Nucleus accumbens (tissue), 56 donors: Measurements from ENCODE around the gene HCN2.

ENCODE experiments used
- DNase-seq, 56 donors: peaks; one replicate each; lab custom pipeline; 2025; lab: John Stamatoyannopoulos, UW

HCN2 gene

GRCh38 chr19:570937-571565 lies 18.6 kb upstream of the HCN2 start:
- peak in 1 of 56 donors; percentile 16 for DNase-seq

GRCh38 chr19:571566-571974 lies 18.1 kb upstream of the HCN2 start:
- DNase-seq: no peak

DNA sequence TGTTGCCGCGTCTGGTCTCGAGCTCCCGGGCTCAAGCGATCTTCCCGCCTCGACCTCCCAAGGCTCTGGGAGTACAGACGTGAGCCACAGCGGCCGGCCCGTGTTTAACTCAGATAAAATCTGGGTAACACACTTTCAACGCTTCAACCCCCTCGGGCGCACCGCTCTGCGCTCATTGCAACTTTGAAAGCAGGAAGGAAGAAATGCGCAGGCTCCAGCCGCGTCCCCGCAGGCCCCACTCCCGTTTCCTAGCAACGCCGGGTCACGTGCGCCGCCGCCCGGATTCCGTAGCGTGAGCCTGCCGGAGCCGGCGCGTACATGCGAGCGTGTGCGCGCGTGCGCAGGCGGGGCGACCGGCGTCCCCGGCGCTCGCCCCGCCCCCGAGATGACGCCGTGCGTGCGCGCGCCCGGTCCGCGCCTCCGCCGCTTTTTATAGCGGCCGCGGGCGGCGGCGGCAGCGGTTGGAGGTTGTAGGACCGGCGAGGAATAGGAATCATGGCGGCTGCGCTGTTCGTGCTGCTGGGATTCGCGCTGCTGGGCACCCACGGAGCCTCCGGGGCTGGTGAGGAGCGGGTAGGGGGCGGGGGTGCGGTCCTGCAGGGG lies 17.4 kb upstream of the HCN2 start, which contains the start of gene BSG:
Gene BSG (plus strand): TSS at position 457 of the 603 bp plus-strand sequence. CDS start 39 bp downstream, at position 496.
- DNase-seq: peak; percentile 58 to 98 (median 94)

DNA sequence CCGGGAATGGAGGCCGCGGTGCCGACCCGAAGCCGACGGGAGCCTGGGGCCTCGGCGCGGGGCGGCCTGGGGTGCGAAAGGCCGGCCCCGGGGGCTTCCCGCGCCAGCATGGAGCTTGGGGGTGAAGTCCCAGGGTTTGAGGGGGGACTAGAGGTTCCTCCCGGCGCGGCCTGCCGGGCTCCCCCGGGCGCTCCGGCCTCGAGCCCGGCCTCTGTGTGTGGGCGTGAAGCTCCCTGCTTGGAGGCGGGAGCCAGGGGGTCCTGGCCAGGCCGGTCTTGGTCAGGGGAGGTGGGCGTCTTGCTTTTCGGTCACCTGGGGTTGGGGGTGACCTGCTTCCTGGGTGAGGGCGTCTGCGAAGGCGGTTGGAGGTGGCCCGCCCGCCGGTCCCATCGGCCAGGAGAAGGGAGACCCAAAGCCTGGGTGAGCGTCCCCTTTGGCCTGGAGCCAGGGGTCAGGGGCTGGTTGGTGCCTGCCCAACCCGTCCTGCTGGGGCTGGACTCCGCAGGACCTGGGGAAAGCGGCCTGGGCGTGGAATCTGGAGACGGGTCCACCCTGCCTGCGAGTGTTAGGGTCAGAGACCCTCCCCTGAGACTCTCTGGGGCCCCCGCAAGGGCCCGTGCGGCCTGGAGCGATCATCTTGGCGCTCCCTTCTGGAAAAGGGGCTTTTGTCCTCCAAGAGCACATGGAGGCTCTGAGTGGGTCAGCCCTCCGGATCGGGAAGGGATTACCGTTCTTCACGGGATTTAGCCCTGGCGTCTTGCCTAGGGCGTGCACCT lies 16.8 kb upstream of the HCN2 start:
- peak in 12 of 56 donors; percentile 20 to 67 (median 49) for DNase-seq

DNA sequence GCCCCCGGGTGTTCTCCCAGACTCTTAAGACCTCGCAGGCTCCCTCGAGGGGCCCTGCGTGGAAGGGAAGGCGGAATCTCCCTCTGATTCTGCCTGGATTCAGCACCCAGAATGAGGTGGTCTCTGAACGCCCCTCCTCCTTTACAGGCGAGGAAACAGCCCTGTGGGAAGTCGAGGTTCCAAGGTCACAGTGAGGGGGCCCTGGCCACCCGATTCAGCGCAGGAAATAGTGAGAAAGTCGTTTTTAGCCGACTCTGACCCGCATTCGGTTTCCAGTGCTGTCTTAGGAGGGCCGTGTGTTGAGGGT lies 16.2 kb upstream of the HCN2 start:
- DNase-seq: no peak

DNA sequence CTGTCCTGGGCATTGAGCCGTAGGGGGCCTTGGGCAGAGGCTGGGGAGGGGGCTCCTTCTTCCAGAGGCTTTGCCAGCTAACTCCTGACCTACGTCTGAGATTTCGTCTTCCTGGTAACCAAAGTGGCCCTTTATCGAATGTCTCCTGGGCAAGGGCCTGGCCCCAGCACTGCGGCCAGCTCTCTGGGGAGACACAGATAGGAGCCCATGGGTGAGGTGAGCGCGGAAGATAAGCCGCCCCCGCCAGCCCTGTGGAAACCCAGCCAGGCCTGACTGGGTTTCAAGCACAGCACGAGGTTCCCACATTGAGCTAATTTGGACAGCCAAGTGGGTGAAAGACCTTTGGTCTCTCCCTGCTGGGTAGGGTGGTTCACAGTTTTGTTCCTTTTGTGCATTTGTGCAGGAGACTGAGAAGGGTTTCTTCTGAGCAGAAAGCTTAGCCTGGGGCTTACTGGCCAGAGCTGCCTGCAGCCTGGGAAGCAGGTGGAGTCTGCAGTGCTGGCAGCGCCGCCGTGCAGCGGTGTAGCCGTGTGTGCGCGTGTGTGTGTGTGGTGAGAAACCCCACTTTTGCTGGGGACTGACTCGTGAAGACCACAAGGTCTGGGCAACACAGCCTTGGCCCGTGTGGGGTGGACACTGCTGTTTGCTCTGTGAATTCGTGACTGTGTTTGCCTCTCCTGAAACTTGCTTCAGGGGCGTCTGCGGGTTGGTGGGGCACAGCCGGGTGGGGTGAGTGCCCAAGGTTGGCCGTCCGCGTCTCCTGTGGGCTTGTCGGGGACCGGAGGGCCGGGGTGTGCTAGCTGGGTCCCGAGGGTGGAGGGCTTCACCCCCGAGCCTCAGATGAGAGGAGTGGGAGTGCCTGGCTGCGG lies 14.8 kb upstream of the HCN2 start:
- DNase-seq: peak in 25 of 56 donors; percentile 20 to 70 (median 40)

DNA sequence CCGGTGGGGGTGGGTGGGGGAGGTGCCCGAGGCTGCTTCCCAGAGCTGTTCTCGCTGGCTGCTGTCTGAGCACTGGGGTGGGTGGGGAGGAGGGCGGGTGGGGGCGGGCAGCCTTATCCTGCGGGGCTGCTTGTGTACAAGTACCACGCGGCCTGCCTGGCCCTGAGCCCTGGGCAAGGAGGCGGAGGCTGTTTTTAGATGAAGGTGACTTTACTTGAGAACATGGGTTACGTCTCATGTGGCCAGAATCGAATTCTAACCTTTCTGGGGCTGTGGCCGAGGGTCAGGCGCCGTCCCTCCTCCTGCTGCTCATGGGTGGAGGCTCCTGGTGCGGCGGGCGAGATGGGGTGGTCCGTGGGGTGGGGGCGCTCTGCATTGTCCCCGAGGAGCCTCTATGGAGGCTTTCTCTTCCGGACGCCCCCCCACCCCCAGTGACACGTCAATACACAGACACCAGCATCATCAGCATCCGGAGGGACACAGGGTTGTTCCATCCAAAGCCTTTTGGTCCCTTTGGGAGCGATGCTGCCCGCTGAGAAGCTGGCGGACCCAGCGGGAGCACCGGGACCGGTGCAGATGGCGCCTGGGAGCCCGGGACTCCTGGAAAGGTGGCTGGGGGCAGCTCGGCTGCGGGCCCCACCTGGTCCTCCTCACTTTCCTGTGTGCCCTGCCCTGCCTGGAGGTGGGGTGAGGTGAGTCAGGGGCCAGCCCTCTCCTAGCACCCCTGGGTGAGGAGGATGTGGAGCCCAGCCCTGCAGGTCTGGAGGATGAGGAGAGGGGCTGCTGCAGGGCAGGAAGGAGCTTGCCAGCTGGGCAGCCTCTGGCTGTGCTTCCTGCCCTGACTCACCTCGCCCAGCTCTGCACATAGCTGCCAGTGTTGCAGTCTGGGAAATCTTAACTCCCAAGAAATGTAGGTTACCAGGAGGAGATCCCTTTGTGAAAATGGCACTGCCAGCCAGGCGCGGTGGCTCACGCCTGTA lies 13.9 kb upstream of the HCN2 start:
- DNase-seq: peak in 32 of 56 donors; percentile 10 to 72 (median 40)

DNA sequence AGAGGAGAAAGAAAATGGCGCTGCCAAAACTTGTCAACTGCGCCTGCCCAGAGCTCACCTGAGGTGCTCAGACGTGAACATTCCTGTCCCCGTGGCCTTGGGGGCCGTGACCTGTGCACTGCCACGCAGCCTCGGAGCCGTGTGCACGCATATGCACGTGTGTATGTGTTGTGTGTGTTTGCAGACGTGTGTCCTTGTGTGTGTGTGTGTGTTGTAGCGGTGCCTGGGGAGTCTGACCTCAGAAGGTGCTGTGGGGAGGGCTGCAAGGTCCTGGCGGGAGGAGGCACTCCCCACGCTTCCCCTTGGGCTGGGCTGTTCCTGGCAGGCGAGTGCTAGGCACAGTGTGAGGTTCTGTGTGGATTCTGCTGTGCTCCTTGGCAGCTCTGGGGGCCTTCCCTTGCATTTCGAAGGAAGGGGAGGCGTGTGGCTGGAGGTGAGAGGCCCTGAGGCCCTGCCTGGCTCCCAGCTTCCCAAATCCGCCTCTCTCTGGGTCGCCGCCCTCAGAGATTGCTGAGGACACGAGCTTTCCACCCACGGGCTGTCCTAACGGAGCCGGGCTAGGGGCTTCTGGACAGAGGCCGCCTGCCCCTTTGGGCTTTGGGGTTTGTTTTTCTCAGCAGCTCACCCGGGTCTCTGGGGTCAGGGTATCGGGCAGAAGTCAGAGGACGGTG lies 12.8 kb upstream of the HCN2 start:
- DNase-seq: no peak

DNA sequence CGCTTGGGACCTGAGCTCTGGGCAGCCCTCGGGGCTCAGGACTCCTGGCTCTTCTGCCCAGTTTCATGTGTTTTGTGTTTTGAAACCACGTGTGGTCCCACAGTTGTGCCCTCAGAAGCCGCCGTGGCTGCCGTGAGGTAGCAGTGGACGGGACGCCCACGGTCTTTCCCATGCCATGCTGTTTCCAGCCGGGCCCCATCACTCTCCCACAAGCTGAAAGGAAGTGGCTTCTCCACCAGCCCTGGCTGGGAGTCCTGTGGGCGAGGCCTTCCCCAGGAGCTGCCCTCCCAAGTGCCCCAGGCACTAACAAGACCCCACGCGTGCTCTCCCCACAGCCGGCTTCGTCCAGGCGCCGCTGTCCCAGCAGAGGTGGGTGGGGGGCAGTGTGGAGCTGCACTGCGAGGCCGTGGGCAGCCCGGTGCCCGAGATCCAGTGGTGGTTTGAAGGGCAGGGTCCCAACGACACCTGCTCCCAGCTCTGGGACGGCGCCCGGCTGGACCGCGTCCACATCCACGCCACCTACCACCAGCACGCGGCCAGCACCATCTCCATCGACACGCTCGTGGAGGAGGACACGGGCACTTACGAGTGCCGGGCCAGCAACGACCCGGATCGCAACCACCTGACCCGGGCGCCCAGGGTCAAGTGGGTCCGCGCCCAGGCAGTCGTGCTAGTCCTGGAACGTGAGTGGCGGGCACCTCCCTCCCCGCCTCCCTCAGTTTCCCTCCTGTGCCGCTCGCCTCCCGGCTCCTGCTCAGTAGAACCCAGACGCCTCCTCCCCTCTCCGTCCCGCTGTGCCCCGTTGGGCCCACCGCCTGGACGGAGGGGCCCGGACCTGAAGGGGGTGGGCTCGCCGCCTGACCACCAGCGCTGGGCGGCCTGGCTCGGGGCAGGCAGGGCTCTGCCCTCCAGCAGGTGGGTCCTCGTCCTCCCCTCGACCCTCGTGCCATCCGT lies 12.0 kb upstream of the HCN2 start:
- DNase-seq: no peak

DNA sequence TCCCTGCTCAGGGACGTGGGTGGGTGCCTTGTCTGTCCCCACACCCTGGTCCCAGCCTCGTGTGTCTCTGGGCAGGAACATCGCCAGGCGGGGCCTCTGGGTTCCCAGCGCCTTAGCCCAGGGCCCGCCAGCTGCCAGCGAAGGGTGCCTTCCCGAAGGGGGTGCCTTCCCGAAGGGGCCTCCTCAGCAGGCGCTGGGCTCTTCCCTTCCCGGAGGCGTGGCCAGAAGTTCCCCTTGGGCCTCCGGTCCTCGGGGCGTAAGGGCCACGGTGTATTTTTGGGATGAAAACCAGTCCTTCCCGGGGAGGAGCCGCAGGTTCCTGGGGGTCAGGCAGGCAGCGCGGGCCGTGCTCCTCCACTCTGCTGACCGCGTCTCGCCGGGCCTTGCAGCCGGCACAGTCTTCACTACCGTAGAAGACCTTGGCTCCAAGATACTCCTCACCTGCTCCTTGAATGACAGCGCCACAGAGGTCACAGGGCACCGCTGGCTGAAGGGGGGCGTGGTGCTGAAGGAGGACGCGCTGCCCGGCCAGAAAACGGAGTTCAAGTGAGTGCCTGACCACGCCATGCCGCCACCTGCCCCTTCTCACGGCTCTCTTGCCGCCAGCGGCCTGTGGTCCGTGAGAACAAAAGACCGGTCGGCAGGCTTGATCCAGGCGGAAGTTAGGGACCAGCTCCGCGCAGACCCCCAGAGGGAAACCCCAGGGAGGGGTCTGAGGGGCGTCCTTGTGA lies 10.4 kb upstream of the HCN2 start:
- no peak for DNase-seq

GRCh38 chr19:579842-580155 lies 9.9 kb upstream of the HCN2 start:
- DNase-seq: no peak

- DNase-seq: no peak
These were observed 9.3 kb upstream of the HCN2 start for GRCh38 chr19:580274-580835.

- no peak for DNase-seq
These were observed 8.1 kb upstream of the HCN2 start for GRCh38 chr19:581399-582111.

GRCh38 chr19:582497-583197 lies 7.0 kb upstream of the HCN2 start:
- DNase-seq: no peak

DNA sequence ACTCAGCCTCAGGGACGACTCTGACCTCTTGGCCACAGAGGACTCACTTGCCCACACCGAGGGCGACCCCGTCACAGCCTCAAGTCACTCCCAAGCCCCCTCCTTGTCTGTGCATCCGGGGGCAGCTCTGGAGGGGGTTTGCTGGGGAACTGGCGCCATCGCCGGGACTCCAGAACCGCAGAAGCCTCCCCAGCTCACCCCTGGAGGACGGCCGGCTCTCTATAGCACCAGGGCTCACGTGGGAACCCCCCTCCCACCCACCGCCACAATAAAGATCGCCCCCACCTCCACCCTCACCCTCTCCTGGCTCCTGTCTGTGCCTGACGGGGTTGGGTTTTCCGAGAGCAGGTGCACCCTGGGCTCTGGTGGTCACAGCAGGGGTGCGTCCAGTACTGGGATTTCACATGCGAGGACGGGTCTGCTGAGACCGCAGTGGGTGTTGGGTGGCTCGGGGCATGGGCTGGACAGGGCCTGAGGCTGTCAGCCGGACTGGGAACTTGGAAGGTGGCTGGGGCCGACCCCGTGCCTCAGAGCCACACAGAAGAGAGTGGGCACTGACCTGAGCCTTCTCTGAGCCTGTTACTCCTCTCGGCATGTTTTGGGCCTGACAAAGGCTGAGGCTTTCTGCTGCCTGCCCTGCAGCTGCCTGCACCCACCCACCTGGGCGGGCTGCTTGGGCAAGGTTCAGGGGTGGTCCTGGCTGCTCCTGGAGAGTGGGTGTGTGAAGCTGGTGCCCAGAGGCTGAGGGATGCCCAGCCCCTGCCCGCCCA lies 6.3 kb upstream of the HCN2 start:
- no peak for DNase-seq
